IMR-90 (cell line): ENCODE measurements around the gene SRI. TPM values are rescaled to one million over a fixed set of nuclear protein-coding genes. Genes with fewer than 3 reads are reported as not detected.

ENCODE experiments used
- ATAC-seq: fragments of 200-7000 bp; cut with Tn5 transposase; 2 replicates; pipeline ENCODE4 v1.9.1; 2020; ENCODE audit warnings: low read depth, mild to moderate bottlenecking, moderate library complexity
- BruUV-seq: library from RNA; stranded (reverse); fragments of 400-500 nt; replicated peaks from 2 replicates; lab custom pipeline; 2021; lab: Mats Ljungman, UMichigan
- CTCF ChIA-PET: fragments of 300-600 bp; formaldehyde crosslinking; extraction: SDS; loops from one replicate; lab custom pipeline; 2021; ENCODE audit warnings: antibody characterized with exemption; lab: Yijun Ruan, JAX
- POLR2A ChIA-PET: fragments of 300-600 bp; sonication (Branson Sonifier 250); formaldehyde crosslinking; loops from one replicate; lab custom pipeline; 2022; ENCODE audit warnings: antibody characterized with exemption; ENCODE audit not compliant: unreplicated experiment; lab: Charles Lee
- DNase-seq: peaks from one replicate; pipeline ENCODE4 v3.0.0; 2013
- H2AFZ ChIP-seq: replicated peaks from 2 replicates; pipeline ENCODE3; 2013; ENCODE audit warnings: low read length, mild to moderate bottlenecking; ENCODE audit not compliant: poor library complexity
- H2AK5ac ChIP-seq: 2 replicates; pipeline ENCODE4 v1.6.1; 2013; ENCODE audit warnings: low read depth, low read length, inconsistent platforms
- H2AK9ac ChIP-seq: replicated peaks from 2 replicates; pipeline ENCODE3; 2013; ENCODE audit warnings: mild to moderate bottlenecking, low read depth, low read length, moderate library complexity; ENCODE audit not compliant: poor library complexity
- H2BK120ac ChIP-seq: 2 replicates; pipeline ENCODE4 v1.6.1; 2013; ENCODE audit warnings: low read depth, low read length, inconsistent platforms
- H2BK15ac ChIP-seq: 3 replicates; pipeline ENCODE4 v1.6.1; 2013; ENCODE audit warnings: low read depth, low read length, inconsistent platforms
- H2BK20ac ChIP-seq: 2 replicates; pipeline ENCODE4 v1.6.1; 2013; ENCODE audit warnings: low read depth, mild to moderate bottlenecking, inconsistent platforms, low read length, moderate library complexity
- H2BK5ac ChIP-seq: 2 replicates; pipeline ENCODE4 v1.6.1; 2013; ENCODE audit warnings: mild to moderate bottlenecking, low read depth, low read length, inconsistent platforms; ENCODE audit not compliant: poor library complexity, severe bottlenecking
- H3K14ac ChIP-seq: replicated peaks from 2 replicates; pipeline ENCODE4 v1.6.1; 2013; ENCODE audit warnings: low read depth, low read length, inconsistent platforms
- H3K18ac ChIP-seq: 2 replicates; pipeline ENCODE4 v1.6.1; 2013; ENCODE audit warnings: low read depth, low read length, control low read depth
- H3K23ac ChIP-seq: 2 replicates; pipeline ENCODE4 v1.6.1; 2013; ENCODE audit warnings: low read depth, low read length, inconsistent platforms
- H3K27ac ChIP-seq: 2 replicates; pipeline ENCODE4 v1.5.1; 2013; ENCODE audit warnings: mild to moderate bottlenecking, control low read depth, low read length; ENCODE audit not compliant: insufficient read depth
- H3K27me3 ChIP-seq: 2 replicates; pipeline ENCODE4 v1.6.1; 2013; ENCODE audit warnings: low read length; ENCODE audit not compliant: control insufficient read depth, insufficient read depth
- H3K36me3 ChIP-seq: 2 replicates; pipeline ENCODE4 v1.6.1; 2013; ENCODE audit warnings: low read length, mixed read lengths; ENCODE audit not compliant: control insufficient read depth, insufficient read depth
- H3K4ac ChIP-seq: 2 replicates; pipeline ENCODE4 v1.6.1; 2013; ENCODE audit warnings: low read depth, low read length, inconsistent platforms
- H3K4me1 ChIP-seq: 2 replicates; pipeline ENCODE4 v1.6.1; 2013; ENCODE audit warnings: low read length, mixed read lengths; ENCODE audit not compliant: control insufficient read depth, insufficient read depth
- H3K4me2 ChIP-seq: 2 replicates; pipeline ENCODE4 v1.6.1; 2013; ENCODE audit warnings: low read depth, mild to moderate bottlenecking, control low read depth, low read length, moderate library complexity
- H3K4me3 ChIP-seq: 2 replicates; pipeline ENCODE4 v1.5.1; 2013; ENCODE audit warnings: low read depth, mild to moderate bottlenecking, control low read depth, low read length, moderate library complexity; ENCODE audit not compliant: insufficient read depth
- H3K56ac ChIP-seq: 2 replicates; pipeline ENCODE4 v1.6.1; 2013; ENCODE audit warnings: low read length, inconsistent platforms; ENCODE audit not compliant: insufficient read depth; ENCODE audit errors: extremely low read depth
- H3K79me1 ChIP-seq, 2 experiments: 2 replicates each; pipeline ENCODE4 v1.6.1; 2013; ENCODE audit warnings: low read length in 2 of 2, inconsistent platforms in 1 of 2, low read depth in 1 of 2
- H3K9ac ChIP-seq: 2 replicates; pipeline ENCODE4 v1.6.1; 2013; ENCODE audit warnings: low read depth, low read length, control low read depth
- H3K9me1 ChIP-seq: 2 replicates; pipeline ENCODE4 v1.6.1; 2013; ENCODE audit warnings: low read length, inconsistent platforms; ENCODE audit not compliant: insufficient read depth
- H3K9me3 ChIP-seq: 2 replicates; pipeline ENCODE4 v1.6.1; 2013; ENCODE audit warnings: low read length; ENCODE audit not compliant: control insufficient read depth, insufficient read depth
- H4K20me1 ChIP-seq: 2 replicates; pipeline ENCODE4 v1.6.1; 2013; ENCODE audit warnings: low read length, inconsistent platforms; ENCODE audit not compliant: insufficient read depth
- H4K5ac ChIP-seq: 2 replicates; pipeline ENCODE4 v1.6.1; 2013; ENCODE audit warnings: mild to moderate bottlenecking, low read depth, low read length, control low read depth
- H4K8ac ChIP-seq, 2 experiments: 2 replicates each; pipeline ENCODE4 v1.6.1; 2013; ENCODE audit warnings: low read depth in 2 of 2, low read length in 2 of 2, control low read depth in 1 of 2, inconsistent platforms in 1 of 2
- H4K91ac ChIP-seq: 2 replicates; pipeline ENCODE4 v1.6.1; 2013; ENCODE audit warnings: low read depth, low read length, inconsistent platforms; ENCODE audit not compliant: insufficient read depth
- BHLHE40 ChIP-seq: fragments of 150-350 bp; IDR thresholded peaks from 2 replicates; pipeline ENCODE4 v1.6.1; 2016; ENCODE audit warnings: mild to moderate bottlenecking, low read depth, low read length
- CEBPB ChIP-seq: IDR thresholded peaks from 2 replicates; pipeline ENCODE4 v1.6.1; 2012; ENCODE audit warnings: low read depth, low read length, improper control_type of control experiment
- CHD1 ChIP-seq: IDR thresholded peaks from 2 replicates; pipeline ENCODE4 v1.6.1; 2012; ENCODE audit warnings: low read depth, low read length, improper control_type of control experiment
- ELK1 ChIP-seq: fragments of 150-350 bp; IDR thresholded peaks from 2 replicates; pipeline ENCODE4 v1.6.1; 2016; ENCODE audit warnings: low read depth, mild to moderate bottlenecking, low read length, moderate library complexity, borderline replicate concordance
- FOS ChIP-seq: fragments of 150-350 bp; IDR thresholded peaks from 2 replicates; pipeline ENCODE4 v1.6.1; 2016; ENCODE audit warnings: low read depth, low read length
- MAFK ChIP-seq: IDR thresholded peaks from 2 replicates; pipeline ENCODE4 v1.6.1; 2012; ENCODE audit warnings: low read depth, low read length, improper control_type of control experiment
- MAZ ChIP-seq: IDR thresholded peaks from 2 replicates; pipeline ENCODE4 v1.6.1; 2012; ENCODE audit warnings: low read depth, mild to moderate bottlenecking, low read length, improper control_type of control experiment, moderate library complexity, borderline replicate concordance
- MXI1 ChIP-seq: IDR thresholded peaks from 2 replicates; pipeline ENCODE4 v1.6.1; 2012; ENCODE audit warnings: low read depth, mild to moderate bottlenecking, low read length, moderate library complexity, borderline replicate concordance
- NFE2L2 ChIP-seq: fragments of 150-350 bp; IDR thresholded peaks from 2 replicates; pipeline ENCODE4 v1.6.1; 2016; ENCODE audit warnings: low read depth, mild to moderate bottlenecking, low read length
- POLR2A ChIP-seq: IDR thresholded peaks from 2 replicates; pipeline ENCODE4 v1.6.1; 2012; ENCODE audit warnings: mild to moderate bottlenecking, low read depth, low read length
- RAD21 ChIP-seq: IDR thresholded peaks from 2 replicates; pipeline ENCODE4 v1.6.1; 2012; ENCODE audit warnings: low read length, improper control_type of control experiment
- RCOR1 ChIP-seq: IDR thresholded peaks from 2 replicates; pipeline ENCODE4 v1.6.1; 2012; ENCODE audit warnings: mild to moderate bottlenecking, low read length, improper control_type of control experiment; ENCODE audit not compliant: insufficient replicate concordance
- RFX5 ChIP-seq: IDR thresholded peaks from 2 replicates; pipeline ENCODE4 v1.8.0; 2012; ENCODE audit warnings: low read depth, mild to moderate bottlenecking, low read length, moderate library complexity
- SMC3 ChIP-seq: fragments of 150-350 bp; IDR thresholded peaks from 2 replicates; pipeline ENCODE4 v1.6.1; 2016; ENCODE audit warnings: low read depth, mild to moderate bottlenecking, antibody characterized with exemption, low read length, moderate library complexity
- dilution Hi-C: fragments of 300-500 bp; cut with HindIII; formaldehyde crosslinking; loops from one replicate; pipeline ENCODE4 v1.14.3; 2018; ENCODE audit warnings: low sequenced_read_pairs; ENCODE audit not compliant: unreplicated experiment
- in situ Hi-C: fragments of 300-500 bp; cut with MboI; formaldehyde crosslinking; loops from 3 replicates; pipeline ENCODE4 v1.14.3; 2019; ENCODE audit warnings: low sequenced_read_pairs, inconsistent platforms, mixed read lengths
- intact Hi-C: fragments of 100-400 bp; cut with micrococcal nuclease; formaldehyde crosslinking; loops from 2 replicates; pipeline ENCODE4 v1.10.0; 2022
- polyA plus RNA-seq, 3 experiments: library from polyadenylated mRNA; depleted of rRNA; stranded (reverse); fragments of >200 nt; gene quantifications; 2 replicates each; pipeline ENCODE4 v1.2.3, GENCODE V29; 2012; ENCODE audit warnings: low replicate concordance in 1 of 3
- total RNA-seq: library from RNA; depleted of rRNA; stranded (reverse); fragments of >200 nt; gene quantifications from 2 replicates; pipeline ENCODE4 v1.2.3, GENCODE V29; 2012
- TF ChIP-seq, protein P1 (sequence below): fragments of 150-350 bp; IDR thresholded peaks from 2 replicates; pipeline ENCODE4 v1.6.1; 2017; ENCODE audit warnings: mild to moderate bottlenecking, antibody characterized with exemption, low read length, low read depth
- TF ChIP-seq, protein P2 (sequence below): conservative IDR thresholded peaks from 2 replicates; pipeline ENCODE4 v1.5.1; 2012; ENCODE audit warnings: mild to moderate bottlenecking, low read depth, low read length, improper control_type of control experiment

The SRI gene
- total and polyA plus RNA-seq, 2 of the 4 experiments (the other 2 are of a cell fraction) = 83.3 to 115 TPM

GRCh38 chr7:88216276-88216675, 3.6 kb downstream of the SRI start:
- Histone ChIP-seq H4K20me1 (peaks cover 3% of the 10 kb centered on the region; the same call in 1 of the 2 replicates), H3K4me2 (no peak overlapping the region), H2BK120ac (no peak overlapping the region), H3K27me3 (no peaks in the 10 kb centered on the region), H3K9me3 (no peaks in the 10 kb centered on the region), H2AK5ac (no peak overlapping the region), H3K27ac (no peak overlapping the region), H4K8ac (no peak overlapping the region), H2AK9ac (no peak overlapping the region), H2BK15ac (no peak overlapping the region), H3K23ac (no peak overlapping the region), H3K18ac (no peak overlapping the region), H3K14ac (no peak overlapping the region), H2AFZ (no peak overlapping the region), H3K4me1 (peaks cover 2% of the 10 kb centered on the region; the same call in 1 of the 2 replicates), H3K4me3 (no peak overlapping the region), H3K56ac (no peak overlapping the region), H3K79me1 (peaks cover 30 to 46% of the 10 kb centered on the region in 2 experiments), H4K5ac (no peak overlapping the region), H3K9ac (no peak overlapping the region), H2BK5ac (no peak overlapping the region), H2BK20ac (no peak overlapping the region), H4K91ac (no peak overlapping the region), H3K36me3 (peaks cover 27% of the 10 kb centered on the region), H3K9me1 (peaks cover 3% of the 10 kb centered on the region), H3K4ac (no peak overlapping the region)
- TF ChIP-seq POLR2A = no peak
- TF ChIP-seq MXI1 = no peak
- TF ChIP-seq, protein P1, sequence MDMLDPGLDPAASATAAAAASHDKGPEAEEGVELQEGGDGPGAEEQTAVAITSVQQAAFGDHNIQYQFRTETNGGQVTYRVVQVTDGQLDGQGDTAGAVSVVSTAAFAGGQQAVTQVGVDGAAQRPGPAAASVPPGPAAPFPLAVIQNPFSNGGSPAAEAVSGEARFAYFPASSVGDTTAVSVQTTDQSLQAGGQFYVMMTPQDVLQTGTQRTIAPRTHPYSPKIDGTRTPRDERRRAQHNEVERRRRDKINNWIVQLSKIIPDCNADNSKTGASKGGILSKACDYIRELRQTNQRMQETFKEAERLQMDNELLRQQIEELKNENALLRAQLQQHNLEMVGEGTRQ = no peak
- no peak for TF ChIP-seq ELK1
- no peak for TF ChIP-seq MAFK
- TF ChIP-seq CEBPB = no peak
- TF ChIP-seq RFX5 = no peak
- no peak for TF ChIP-seq NFE2L2
- no peak for TF ChIP-seq SMC3
- TF ChIP-seq BHLHE40 = no peak
- TF ChIP-seq FOS = no peak
- no peak for TF ChIP-seq RAD21
- no peak for TF ChIP-seq MAZ
- TF ChIP-seq, protein P2, sequence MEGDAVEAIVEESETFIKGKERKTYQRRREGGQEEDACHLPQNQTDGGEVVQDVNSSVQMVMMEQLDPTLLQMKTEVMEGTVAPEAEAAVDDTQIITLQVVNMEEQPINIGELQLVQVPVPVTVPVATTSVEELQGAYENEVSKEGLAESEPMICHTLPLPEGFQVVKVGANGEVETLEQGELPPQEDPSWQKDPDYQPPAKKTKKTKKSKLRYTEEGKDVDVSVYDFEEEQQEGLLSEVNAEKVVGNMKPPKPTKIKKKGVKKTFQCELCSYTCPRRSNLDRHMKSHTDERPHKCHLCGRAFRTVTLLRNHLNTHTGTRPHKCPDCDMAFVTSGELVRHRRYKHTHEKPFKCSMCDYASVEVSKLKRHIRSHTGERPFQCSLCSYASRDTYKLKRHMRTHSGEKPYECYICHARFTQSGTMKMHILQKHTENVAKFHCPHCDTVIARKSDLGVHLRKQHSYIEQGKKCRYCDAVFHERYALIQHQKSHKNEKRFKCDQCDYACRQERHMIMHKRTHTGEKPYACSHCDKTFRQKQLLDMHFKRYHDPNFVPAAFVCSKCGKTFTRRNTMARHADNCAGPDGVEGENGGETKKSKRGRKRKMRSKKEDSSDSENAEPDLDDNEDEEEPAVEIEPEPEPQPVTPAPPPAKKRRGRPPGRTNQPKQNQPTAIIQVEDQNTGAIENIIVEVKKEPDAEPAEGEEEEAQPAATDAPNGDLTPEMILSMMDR = no peak
- no peak for TF ChIP-seq RCOR1
- TF ChIP-seq CHD1 = no peak
- ChIA-PET CTCF (no interaction called here), POLR2A (no interaction called here)
- in situ Hi-C loops = no loop called here
- DNase-seq (no peak), ATAC-seq (no peak)
- no TSS peak for BruUV-seq
- intact Hi-C loops = no loop called here
- dilution Hi-C loops = no loop called here
